A673 (cell line): ENCODE measurements around the gene SPDEF. TPM values are rescaled to one million over a fixed set of nuclear protein-coding genes. Genes with fewer than 3 reads are reported as not detected.

Experiments used
- BruUV-seq: library from RNA; stranded (reverse); fragments of 400-500 nt; replicated peaks from 2 replicates; lab custom pipeline; 2021; lab: Mats Ljungman, UMichigan
- CTCF ChIA-PET: fragments of 300-600 bp; sonication (Branson Sonifier 250); formaldehyde crosslinking; loops from one replicate; lab custom pipeline; 2022; ENCODE audit warnings: antibody characterized with exemption; lab: Charles Lee
- POLR2A ChIA-PET: fragments of 300-600 bp; sonication (Branson Sonifier 250); formaldehyde crosslinking; loops from one replicate; lab custom pipeline; 2022; ENCODE audit warnings: antibody characterized with exemption; ENCODE audit not compliant: low non-redundant PET; lab: Charles Lee
- DNase-seq: peaks from one replicate; pipeline ENCODE4 v3.0.0-alpha.2; 2015; ENCODE audit warnings: low spot score
- H3K27ac ChIP-seq: fragments of 200-600 bp; sonication (generic); 2 replicates; pipeline ENCODE4 v1.5.1; 2016; ENCODE audit warnings: mixed run types, low read depth, mild to moderate bottlenecking, mixed read lengths, antibody characterized with exemption, low read length; ENCODE audit not compliant: poor library complexity, severe bottlenecking
- H3K27me3 ChIP-seq: fragments of 200-600 bp; sonication (generic); replicated peaks from 2 replicates; pipeline ENCODE4 v1.6.1; 2017; ENCODE audit warnings: mixed run types, low read depth, mild to moderate bottlenecking, mixed read lengths, antibody characterized with exemption, low read length; ENCODE audit not compliant: insufficient read depth, poor library complexity
- H3K36me3 ChIP-seq: fragments of 200-600 bp; sonication (generic); 2 replicates; pipeline ENCODE4 v1.6.1; 2016; ENCODE audit warnings: mixed run types, mild to moderate bottlenecking, mixed read lengths, antibody characterized with exemption, low read length; ENCODE audit not compliant: insufficient read depth, poor library complexity, severe bottlenecking
- H3K4me1 ChIP-seq: fragments of 200-600 bp; sonication (generic); 2 replicates; pipeline ENCODE4 v1.6.1; 2017; ENCODE audit warnings: mixed run types, mild to moderate bottlenecking, mixed read lengths, antibody characterized with exemption, low read length; ENCODE audit not compliant: insufficient read depth, poor library complexity, severe bottlenecking
- H3K4me3 ChIP-seq: fragments of 200-600 bp; sonication (generic); 2 replicates; pipeline ENCODE4 v1.5.1; 2016; ENCODE audit warnings: low read depth, mixed run types, mild to moderate bottlenecking, mixed read lengths, low read length; ENCODE audit not compliant: poor library complexity, severe bottlenecking
- H3K9me3 ChIP-seq: fragments of 200-600 bp; sonication (generic); 2 replicates; pipeline ENCODE4 v1.6.1; 2016; ENCODE audit warnings: mixed run types, low read depth, mild to moderate bottlenecking, mixed read lengths, antibody characterized with exemption, low read length; ENCODE audit not compliant: poor library complexity, severe bottlenecking
- CTCF ChIP-seq: fragments of 300-800, 200-600 bp; sonication (generic); conservative IDR thresholded peaks from 2 replicates; pipeline ENCODE4 v1.5.1; 2017; ENCODE audit warnings: low read depth, mild to moderate bottlenecking, antibody characterized with exemption, low read length, moderate library complexity, mixed read lengths
- EZH2 ChIP-seq: fragments of 200-600 bp; sonication (generic); IDR thresholded peaks from 2 replicates; pipeline ENCODE4 v1.6.1; 2017; ENCODE audit warnings: borderline replicate concordance, low read depth, mild to moderate bottlenecking, mixed read lengths, antibody characterized with exemption, low read length; ENCODE audit not compliant: poor library complexity, severe bottlenecking
- intact Hi-C: fragments of 100-400 bp; cut with micrococcal nuclease; formaldehyde crosslinking; loops from one replicate; pipeline ENCODE4 v1.10.0; 2022; ENCODE audit not compliant: unreplicated experiment
- total RNA-seq: library from RNA; stranded (reverse); gene quantifications from 2 replicates; pipeline ENCODE4 v1.2.3, GENCODE V29; 2021

The SPDEF gene
- total RNA-seq, 1 experiment from 2014 or later = not detected

- DNase-seq = no peak
- intact Hi-C loops = no loop called here
- Histone ChIP-seq H3K36me3 (no peaks in the 10 kb centered on the region), H3K9me3 (no peaks in the 10 kb centered on the region), H3K4me3 (no peak overlapping the region), H3K27me3 (no peaks in the 10 kb centered on the region), H3K27ac (no peak overlapping the region), H3K4me1 (no peaks in the 10 kb centered on the region)
- no peak for TF ChIP-seq EZH2
- no peak for TF ChIP-seq CTCF
- BruUV-seq = no TSS peak
- ChIA-PET POLR2A (no interaction called here), CTCF (no interaction called here)
Observed at GRCh38 chr6:34585108-34585507, 29.0 kb upstream of the SPDEF start.

GRCh38 chr6:34584694-34585093, 28.6 kb upstream of the SPDEF start:
- Histone ChIP-seq H3K9me3 (no peaks in the 10 kb centered on the region), H3K27me3 (no peaks in the 10 kb centered on the region), H3K4me1 (no peaks in the 10 kb centered on the region), H3K36me3 (no peaks in the 10 kb centered on the region), H3K4me3 (no peak overlapping the region), H3K27ac (no peak overlapping the region)
- no peak for TF ChIP-seq EZH2
- no peak for TF ChIP-seq CTCF
- DNase-seq = no peak
- intact Hi-C loops = no loop called here
- POLR2A ChIA-PET = no interaction called here
- CTCF ChIA-PET = no interaction called here
- BruUV-seq = no TSS peak

- H3K4me1 ChIP-seq = no peaks in the 10 kb centered on the region
- TF ChIP-seq CTCF (no peak), EZH2 (no peak)
- ChIA-PET POLR2A (no interaction called here), CTCF (no interaction called here)
- DNase-seq = no peak
- H3K27me3 ChIP-seq = no peaks in the 10 kb centered on the region
- intact Hi-C loops = no loop called here
- no TSS peak for BruUV-seq
- no peaks in the 10 kb centered on the region for H3K9me3 ChIP-seq
- H3K36me3 ChIP-seq = no peaks in the 10 kb centered on the region
- no peak overlapping the region for H3K27ac ChIP-seq
- H3K4me3 ChIP-seq = no peak overlapping the region
Observed at GRCh38 chr6:34583861-34584604, 27.9 kb upstream of the SPDEF start.
